ENCODE measurements around the gene LTC4S.

- no peak for TF ChIP-seq CTCF (IDR thresholded peaks at IDR 0.05)
- TF ChIP-seq EP300 (IDR thresholded peaks at IDR 0.05; ENCODE audit: low read depth): no peak
- TF ChIP-seq POLR2A (IDR thresholded peaks at IDR 0.05): no peak
These were observed 10.1 kb downstream of the LTC4S start for GRCh38 chr5:179803651-179804554.
